PC-3 (cell line): ENCODE measurements around the gene CLCN4.

Experiments
- CTCF ChIP-seq: fragments of 300-600 bp; sonication (generic); conservative IDR thresholded peaks from 2 replicates; pipeline ENCODE4 v1.5.1; 2017; ENCODE audit warnings: antibody characterized with exemption, low read depth, mild to moderate bottlenecking, low read length
- EZH2 ChIP-seq: fragments of 300-600 bp; sonication (generic); IDR thresholded peaks from one replicate; pipeline ENCODE4 v1.6.1; 2017; ENCODE audit warnings: antibody characterized with exemption, mild to moderate bottlenecking, low read length; ENCODE audit not compliant: unreplicated experiment
- EZH2phosphoT487 ChIP-seq: fragments of 300-600 bp; sonication (generic); IDR thresholded peaks from 2 replicates; pipeline ENCODE4 v1.6.1; 2018; ENCODE audit warnings: mild to moderate bottlenecking, antibody characterized with exemption, low read length, borderline replicate concordance

- no peak for TF ChIP-seq CTCF
- no peak for TF ChIP-seq EZH2
- TF ChIP-seq EZH2phosphoT487: no peak
Observed at GRCh38 chrX:10278716-10279115, 121.9 kb downstream of the CLCN4 start.
